Measurements from ENCODE around the gene SMLR1.

The SMLR1 gene

GRCh38 chr6:130838951-130839350 lies 11.7 kb downstream of the SMLR1 start:
- Histone ChIP-seq H3K9me2 (replicated peaks; ENCODE audit: low read depth, low read length) (no peaks in the 10 kb centered on the region), H3K4me3 (ENCODE audit: low read length, poor library complexity, severe bottlenecking) (no peak overlapping the region), H3K27me3 (ENCODE audit: insufficient read depth, low read length, poor library complexity, severe bottlenecking) (no peaks in the 10 kb centered on the region), H2AFZ (ENCODE audit: low read length) (no peak overlapping the region), H3K4me2 (ENCODE audit: low read depth, low read length, poor library complexity, severe bottlenecking) (no peak overlapping the region), H3F3A (ENCODE audit: low read depth) (no peaks in the 10 kb centered on the region), H4K20me1 (ENCODE audit: insufficient read depth, low read length, poor library complexity, severe bottlenecking) (no peaks in the 10 kb centered on the region), H3K4me1 (ENCODE audit: insufficient read depth, low read length, poor library complexity, severe bottlenecking) (no peaks in the 10 kb centered on the region), H3K9ac (ENCODE audit: low read depth, low read length, poor library complexity, severe bottlenecking) (no peak overlapping the region), H3K79me2 (ENCODE audit: insufficient read depth, low read length) (no peaks in the 10 kb centered on the region), H3K36me3 (ENCODE audit: insufficient read depth, low read length) (peaks cover 22% of the 10 kb centered on the region; the same call in 1 of the 2 replicates), H3K9me3 (ENCODE audit: insufficient read depth, low read depth, low read length) (no peaks in the 10 kb centered on the region)
- TF ChIP-seq CTCF (conservative IDR thresholded peaks at IDR 0.05; ENCODE audit: low read length) (no peak), EZH2phosphoT487 (IDR thresholded peaks at IDR 0.05; ENCODE audit: borderline replicate concordance) (no peak)

- H3K4me2 ChIP-seq (ENCODE audit: low read depth, low read length, poor library complexity, severe bottlenecking): no peak overlapping the region
- no peak overlapping the region for H3K4me3 ChIP-seq (ENCODE audit: low read length, poor library complexity, severe bottlenecking)
- H3K79me2 ChIP-seq (ENCODE audit: insufficient read depth, low read length): no peaks in the 10 kb centered on the region
- no peaks in the 10 kb centered on the region for H3K9me2 ChIP-seq (replicated peaks; ENCODE audit: low read depth, low read length)
- no peak overlapping the region for H2AFZ ChIP-seq (ENCODE audit: low read length)
- no peaks in the 10 kb centered on the region for H3K27me3 ChIP-seq (ENCODE audit: insufficient read depth, low read length, poor library complexity, severe bottlenecking)
- H3F3A ChIP-seq (ENCODE audit: low read depth): no peaks in the 10 kb centered on the region
- TF ChIP-seq EZH2phosphoT487 (IDR thresholded peaks at IDR 0.05; ENCODE audit: borderline replicate concordance) (no peak), CTCF (conservative IDR thresholded peaks at IDR 0.05; ENCODE audit: low read length) (no peak)
- no peaks in the 10 kb centered on the region for H3K9me3 ChIP-seq (ENCODE audit: insufficient read depth, low read depth, low read length)
- H3K36me3 ChIP-seq (ENCODE audit: insufficient read depth, low read length): peaks cover 22% of the 10 kb centered on the region; the same call in 1 of the 2 replicates
- no peaks in the 10 kb centered on the region for H4K20me1 ChIP-seq (ENCODE audit: insufficient read depth, low read length, poor library complexity, severe bottlenecking)
- H3K4me1 ChIP-seq (ENCODE audit: insufficient read depth, low read length, poor library complexity, severe bottlenecking): no peaks in the 10 kb centered on the region
- no peak overlapping the region for H3K9ac ChIP-seq (ENCODE audit: low read depth, low read length, poor library complexity, severe bottlenecking)
Measured at GRCh38 chr6:130839379-130839778, 12.2 kb downstream of the SMLR1 start.

- Histone ChIP-seq H4K20me1 (ENCODE audit: insufficient read depth, low read length, poor library complexity, severe bottlenecking) (no peaks in the 10 kb centered on the region), H3K4me3 (ENCODE audit: low read length, poor library complexity, severe bottlenecking) (no peak overlapping the region), H3K4me1 (ENCODE audit: insufficient read depth, low read length, poor library complexity, severe bottlenecking) (no peaks in the 10 kb centered on the region), H2AFZ (ENCODE audit: low read length) (no peak overlapping the region), H3K27me3 (ENCODE audit: insufficient read depth, low read length, poor library complexity, severe bottlenecking) (no peaks in the 10 kb centered on the region), H3K9ac (ENCODE audit: low read depth, low read length, poor library complexity, severe bottlenecking) (no peak overlapping the region), H3K36me3 (ENCODE audit: insufficient read depth, low read length) (peaks cover 22% of the 10 kb centered on the region; the same call in 1 of the 2 replicates), H3K4me2 (ENCODE audit: low read depth, low read length, poor library complexity, severe bottlenecking) (no peak overlapping the region), H3K9me2 (replicated peaks; ENCODE audit: low read depth, low read length) (no peaks in the 10 kb centered on the region), H3K79me2 (ENCODE audit: insufficient read depth, low read length) (no peaks in the 10 kb centered on the region), H3F3A (ENCODE audit: low read depth) (no peaks in the 10 kb centered on the region), H3K9me3 (ENCODE audit: insufficient read depth, low read depth, low read length) (no peaks in the 10 kb centered on the region)
- TF ChIP-seq CTCF (conservative IDR thresholded peaks at IDR 0.05; ENCODE audit: low read length) (no peak), EZH2phosphoT487 (IDR thresholded peaks at IDR 0.05; ENCODE audit: borderline replicate concordance) (no peak)
Measured at GRCh38 chr6:130840050-130840449, 12.8 kb downstream of the SMLR1 start.
